HepG2 (cell line): ENCODE data around the gene EPSTI1. TPM values are rescaled to one million over a fixed set of nuclear protein-coding genes. Genes with fewer than 3 reads are reported as not detected.

Experiments used
- ATF7-NPFF ChIP-seq: sonication (generic); formaldehyde crosslinking; IDR thresholded peaks from 2 replicates; pipeline ENCODE4 v1.8.1; 2023; ENCODE audit warnings: mild to moderate bottlenecking, low read depth, missing genetic modification reagents, moderate library complexity
- KAT2B ChIP-seq: fragments of 150-350 bp; IDR thresholded peaks from 2 replicates; pipeline ENCODE4 v1.6.1; 2014; ENCODE audit warnings: low read depth, low read length, borderline replicate concordance
- NFRKB ChIP-seq: fragments of 450-650 bp; IDR thresholded peaks from 2 replicates; pipeline ENCODE4 v1.6.1; 2017
- PITX1 ChIP-seq: sonication (generic); formaldehyde crosslinking; IDR thresholded peaks from 2 replicates; pipeline ENCODE4 v1.5.1; 2020; ENCODE audit warnings: mild to moderate bottlenecking, missing genetic modification reagents
- TIGD3 ChIP-seq: sonication (generic); formaldehyde crosslinking; IDR thresholded peaks from 2 replicates; pipeline ENCODE4 v1.5.1; 2020; ENCODE audit warnings: mild to moderate bottlenecking, missing genetic modification reagents, borderline replicate concordance
- USF2 ChIP-seq, 2 experiments: sonication (generic) in 1 of 2; formaldehyde crosslinking in 1 of 2; IDR thresholded peaks; 2 replicates each; pipeline versions ENCODE4 v1.5.1 to v1.6.1; 2011 to 2020; ENCODE audit warnings: borderline replicate concordance in 1 of 2, low read depth in 1 of 2, low read length in 1 of 2, mild to moderate bottlenecking in 1 of 2, missing genetic modification reagents in 1 of 2, moderate library complexity in 1 of 2
- ZBTB1 ChIP-seq: sonication (generic); formaldehyde crosslinking; IDR thresholded peaks from 2 replicates; pipeline ENCODE4 v1.4.0; 2020; ENCODE audit warnings: missing genetic modification reagents, borderline replicate concordance
- ZFP37 ChIP-seq: sonication (generic); formaldehyde crosslinking; IDR thresholded peaks from 2 replicates; pipeline ENCODE4 v1.4.0; 2020; ENCODE audit warnings: missing genetic modification reagents, borderline replicate concordance
- ZNF616 ChIP-seq: sonication (generic); formaldehyde crosslinking; IDR thresholded peaks from 2 replicates; pipeline ENCODE4 v1.5.0; 2020; ENCODE audit warnings: low read depth, mild to moderate bottlenecking, missing genetic modification reagents
- ZNF704 ChIP-seq: sonication (generic); formaldehyde crosslinking; IDR thresholded peaks from 2 replicates; pipeline ENCODE4 v1.8.1; 2023; ENCODE audit warnings: mild to moderate bottlenecking, inconsistent platforms, moderate library complexity, missing genetic modification reagents, borderline replicate concordance
- polyA plus RNA-seq, 8 experiments: library from polyadenylated mRNA; depleted of rRNA in 3 of 8; stranded (reverse) in 7 of 8; unstranded in 1 of 8; fragments of >200 nt; fragmentation: Illumina TruSeq in 4 of 8; extraction: Trizol in 4 of 8; gene quantifications; 2 replicates each; pipeline versions ENCODE4 v1.2.1 to v1.2.3, GENCODE V29; 2011 to 2016; ENCODE audit warnings: low read depth in 4 of 8, missing spikeins in 1 of 8, mixed read lengths in 1 of 8; ENCODE audit not compliant: insufficient read depth in 1 of 8
- total RNA-seq, 5 experiments: library from RNA; depleted of rRNA; stranded (reverse); fragments of >200 nt; fragmentation: Illumina TruSeq; extraction: Trizol; gene quantifications; 2 replicates each; pipeline ENCODE4 v1.2.3, GENCODE V29; 2016; ENCODE audit warnings: low read depth in 1 of 5
- TF ChIP-seq, protein P1 (sequence below): sonication (generic); formaldehyde crosslinking; IDR thresholded peaks from 2 replicates; pipeline ENCODE4 v1.4.0; 2020; ENCODE audit warnings: missing genetic modification reagents

EPSTI1 gene
- total and polyA plus RNA-seq, 2 of the 13 experiments (the other 11 are each of a cell fraction or from before 2014, with no cell fraction given) = 0.03 TPM; not detected in 1

DNA sequence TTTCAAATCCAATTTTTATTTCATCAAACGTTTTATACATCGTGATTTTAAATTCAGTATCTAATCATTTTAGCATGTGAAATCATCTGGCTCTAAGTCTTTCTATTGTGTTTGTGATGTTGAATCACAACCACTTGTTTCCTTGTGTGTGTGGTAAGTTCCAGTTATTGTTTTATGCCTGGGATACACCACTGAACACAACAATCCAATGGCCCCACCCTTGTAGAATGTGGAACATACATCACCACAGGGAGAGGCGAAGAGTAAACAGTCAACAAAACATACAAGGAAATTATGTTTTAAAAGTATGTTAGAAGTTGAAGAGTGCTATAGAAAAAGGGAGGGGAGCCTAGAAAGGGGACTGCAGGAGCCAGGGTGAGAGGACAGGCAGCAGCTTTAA, 100.5 kb downstream of the EPSTI1 start (continued):
- TF ChIP-seq ZNF704 = no peak
- no peak for TF ChIP-seq USF2 (IDR thresholded peaks at IDR 0.05; ENCODE audit: low read depth, low read length)
- TF ChIP-seq USF2 (CRISPR knock-in tag; IDR thresholded peaks at IDR 0.05; ENCODE audit: borderline replicate concordance) = no peak
- TF ChIP-seq ZFP37 (CRISPR knock-in tag) = no peak
- no peak for TF ChIP-seq PITX1 (CRISPR knock-in tag)
- no peak for TF ChIP-seq TIGD3 (CRISPR knock-in tag)
- no peak for TF ChIP-seq ZNF616 (CRISPR knock-in tag)
- no peak for TF ChIP-seq ATF7-NPFF
- no peak for TF ChIP-seq ZBTB1
- no peak for TF ChIP-seq KAT2B
- TF ChIP-seq NFRKB = no peak
- TF ChIP-seq, protein P1, sequence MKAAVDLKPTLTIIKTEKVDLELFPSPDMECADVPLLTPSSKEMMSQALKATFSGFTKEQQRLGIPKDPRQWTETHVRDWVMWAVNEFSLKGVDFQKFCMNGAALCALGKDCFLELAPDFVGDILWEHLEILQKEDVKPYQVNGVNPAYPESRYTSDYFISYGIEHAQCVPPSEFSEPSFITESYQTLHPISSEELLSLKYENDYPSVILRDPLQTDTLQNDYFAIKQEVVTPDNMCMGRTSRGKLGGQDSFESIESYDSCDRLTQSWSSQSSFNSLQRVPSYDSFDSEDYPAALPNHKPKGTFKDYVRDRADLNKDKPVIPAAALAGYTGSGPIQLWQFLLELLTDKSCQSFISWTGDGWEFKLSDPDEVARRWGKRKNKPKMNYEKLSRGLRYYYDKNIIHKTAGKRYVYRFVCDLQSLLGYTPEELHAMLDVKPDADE (CRISPR knock-in tag) = no peak
